Colonic mucosa (tissue), 4 donors: Measurements from ENCODE around the gene AXDND1. TPM values are rescaled to one million over a fixed set of nuclear protein-coding genes. Genes with fewer than 3 reads are reported as not detected.

ENCODE experiments used
- DNase-seq: peaks from one replicate; pipeline ENCODE4 v3.0.0-alpha.2; 2020
- H3K27ac ChIP-seq: fragments of 200-600 bp; one replicate; pipeline ENCODE4 v1.8.0; 2021
- H3K27me3 ChIP-seq: fragments of 200-600 bp; one replicate; pipeline ENCODE4 v1.8.0; 2021
- H3K36me3 ChIP-seq: fragments of 200-600 bp; one replicate; pipeline ENCODE4 v1.8.0; 2021
- H3K4me1 ChIP-seq: fragments of 200-600 bp; one replicate; pipeline ENCODE4 v1.8.0; 2021; ENCODE audit warnings: mild to moderate bottlenecking
- H3K4me3 ChIP-seq: fragments of 200-600 bp; one replicate; pipeline ENCODE4 v1.8.0; 2021
- H3K9ac ChIP-seq, 2 donors: one replicate each; pipeline ENCODE4 v1.7.0; 2013; ENCODE audit warnings: control low read depth in 2 of 2, low read depth in 2 of 2, low read length in 2 of 2
- H3K9me3 ChIP-seq: fragments of 200-600 bp; one replicate; pipeline ENCODE4 v1.8.0; 2021
- CTCF ChIP-seq: fragments of 200-600 bp; IDR thresholded peaks from one replicate; pipeline ENCODE4 v1.8.0; 2022; ENCODE audit warnings: antibody characterized with exemption, mild to moderate bottlenecking
- intact Hi-C: fragments of 100-400 bp; cut with DNase I; formaldehyde crosslinking; loops from one replicate; pipeline ENCODE4 v1.14.1; 2022
- total RNA-seq, 2 donors: library from RNA; stranded (reverse); fragmentation: NEBNext Ultra II Directional in 1 of 2; extraction: Animal tissue kit (Norgen Biotek cat#: 25700) in 1 of 2; gene quantifications; one replicate each; pipeline ENCODE4 v1.2.1, GENCODE V29; 2021
- donor health status: healthy.
- donor health status: DM: no; HTN: no; CAD: no.
- donor health status: DM: no; HTN: no; CAD: no.

Gene AXDND1
- total RNA-seq, 2 donors from 2014 or later: 2.8 to 7.9 TPM

- DNase-seq: no peak
- Histone ChIP-seq H3K36me3 (no peaks in the 10 kb centered on the region), H3K9ac (no peak overlapping the region), H3K4me1 (no peaks in the 10 kb centered on the region), H3K9me3 (no peaks in the 10 kb centered on the region), H3K27ac (no peak overlapping the region), H3K27me3 (no peaks in the 10 kb centered on the region), H3K4me3 (no peak overlapping the region)
- TF ChIP-seq CTCF: no peak
- intact Hi-C loops: no loop called here
These were observed 192.3 kb downstream of the AXDND1 start for GRCh38 chr1:179558078-179558477.

GRCh38 chr1:179575497-179576314 lies 209.9 kb downstream of the AXDND1 start, which contains the start of gene NPHS2:
Gene NPHS2, minus strand, starts transcription at chr1:179575948. Its CDS starts 84 bp downstream, at chr1:179575864.
- intact Hi-C loops: no loop called here
- no peak for DNase-seq

GRCh38 chr1:179576509-179576908 lies 210.7 kb downstream of the AXDND1 start:
- no peaks in the 10 kb centered on the region for H3K36me3 ChIP-seq
- DNase-seq: no peak
- no peak for TF ChIP-seq CTCF
- peaks cover 20% of the 10 kb centered on the region for H3K27me3 ChIP-seq
- H3K9ac ChIP-seq: no peak overlapping the region
- no peaks in the 10 kb centered on the region for H3K9me3 ChIP-seq
- H3K27ac ChIP-seq: no peak overlapping the region
- H3K4me1 ChIP-seq: peaks cover 4% of the 10 kb centered on the region
- H3K4me3 ChIP-seq: no peak overlapping the region
- intact Hi-C loops: no loop called here

More at GRCh38 chr1:179575497-179576314, 209.9 kb downstream of the AXDND1 start, which contains the start of gene NPHS2:
- no peak for TF ChIP-seq CTCF
- no peaks in the 10 kb centered on the region for H3K9me3 ChIP-seq
- H3K4me3 ChIP-seq: peak within 1 kb of the TSS; percentile 3
- H3K36me3 ChIP-seq: no peaks in the 10 kb centered on the region
- no peak within 1 kb of the TSS for H3K27ac ChIP-seq
- H3K4me1 ChIP-seq: peaks cover 4% of the 10 kb centered on the region
- H3K9ac ChIP-seq: no peak within 1 kb of the TSS
- H3K27me3 ChIP-seq: peaks cover 20% of the 10 kb centered on the region

GRCh38 chr1:179583771-179584320 lies 218.1 kb downstream of the AXDND1 start:
- Histone ChIP-seq H3K27me3 (no peaks in the 10 kb centered on the region), H3K4me3 (no peak overlapping the region), H3K9me3 (no peaks in the 10 kb centered on the region), H3K9ac (no peak overlapping the region), H3K27ac (no peak overlapping the region), H3K4me1 (no peaks in the 10 kb centered on the region), H3K36me3 (no peaks in the 10 kb centered on the region)
- intact Hi-C loops: no loop called here
- DNase-seq: no peak
- no peak for TF ChIP-seq CTCF

GRCh38 chr1:179586107-179586823 lies 220.5 kb downstream of the AXDND1 start:
- peak; percentile 66 for TF ChIP-seq CTCF
- Histone ChIP-seq H3K9me3 (no peaks in the 10 kb centered on the region), H3K4me3 (peak overlapping the region; percentile 34), H3K4me1 (no peaks in the 10 kb centered on the region), H3K27me3 (no peaks in the 10 kb centered on the region), H3K27ac (no peak overlapping the region), H3K36me3 (no peaks in the 10 kb centered on the region), H3K9ac (peak overlapping the region in 1 of 2 donors; percentile 41)
- DNase-seq: peak; percentile 72
- intact Hi-C loops: no loop called here
